Suprapubic skin (tissue), 3 donors: ENCODE data around the gene UBE2J1.

Source experiments
- EP300 ChIP-seq: sonication (generic); formaldehyde crosslinking; IDR thresholded peaks from one replicate; pipeline ENCODE4 v1.6.1; 2017; ENCODE audit warnings: antibody characterized with exemption
- POLR2A ChIP-seq, 2 donors: fragments of 450-650 bp; IDR thresholded peaks; one replicate each; pipeline ENCODE4 v1.6.1; 2017; ENCODE audit warnings: antibody characterized with exemption in 2 of 2, mild to moderate bottlenecking in 2 of 2, moderate library complexity in 2 of 2
- TF ChIP-seq, protein P1 (sequence below), 2 donors: fragments of 200-600 bp in 1 of 2; fragments of 450-650 bp in 1 of 2; sonication (generic) in 1 of 2; IDR thresholded peaks; one replicate each; pipeline ENCODE4 v1.5.1; 2016 to 2019; ENCODE audit warnings: antibody characterized with exemption in 2 of 2, mild to moderate bottlenecking in 1 of 2, moderate library complexity in 1 of 2

DNA sequence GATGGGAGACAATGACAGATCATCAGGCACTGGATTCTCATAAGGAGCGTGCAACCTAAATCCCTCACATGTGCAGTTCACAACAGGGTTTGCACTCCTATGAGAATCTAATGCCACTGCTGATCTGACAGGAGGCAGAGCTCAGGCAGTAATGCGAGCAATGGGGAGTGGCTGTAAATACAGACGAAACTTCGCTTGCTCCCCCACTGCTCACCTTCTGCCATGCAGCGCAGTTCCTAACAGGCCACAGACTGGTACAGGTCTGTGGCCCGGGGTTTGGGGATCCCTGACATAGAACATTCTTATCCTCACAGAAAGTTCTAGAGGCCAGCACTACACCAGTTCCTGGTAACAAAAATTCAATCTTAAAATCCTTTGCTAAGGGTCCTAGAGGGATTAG lies 36.3 kb upstream of the UBE2J1 start:
- TF ChIP-seq, protein P1, sequence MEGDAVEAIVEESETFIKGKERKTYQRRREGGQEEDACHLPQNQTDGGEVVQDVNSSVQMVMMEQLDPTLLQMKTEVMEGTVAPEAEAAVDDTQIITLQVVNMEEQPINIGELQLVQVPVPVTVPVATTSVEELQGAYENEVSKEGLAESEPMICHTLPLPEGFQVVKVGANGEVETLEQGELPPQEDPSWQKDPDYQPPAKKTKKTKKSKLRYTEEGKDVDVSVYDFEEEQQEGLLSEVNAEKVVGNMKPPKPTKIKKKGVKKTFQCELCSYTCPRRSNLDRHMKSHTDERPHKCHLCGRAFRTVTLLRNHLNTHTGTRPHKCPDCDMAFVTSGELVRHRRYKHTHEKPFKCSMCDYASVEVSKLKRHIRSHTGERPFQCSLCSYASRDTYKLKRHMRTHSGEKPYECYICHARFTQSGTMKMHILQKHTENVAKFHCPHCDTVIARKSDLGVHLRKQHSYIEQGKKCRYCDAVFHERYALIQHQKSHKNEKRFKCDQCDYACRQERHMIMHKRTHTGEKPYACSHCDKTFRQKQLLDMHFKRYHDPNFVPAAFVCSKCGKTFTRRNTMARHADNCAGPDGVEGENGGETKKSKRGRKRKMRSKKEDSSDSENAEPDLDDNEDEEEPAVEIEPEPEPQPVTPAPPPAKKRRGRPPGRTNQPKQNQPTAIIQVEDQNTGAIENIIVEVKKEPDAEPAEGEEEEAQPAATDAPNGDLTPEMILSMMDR (IDR thresholded peaks at IDR 0.05), result no peak
- TF ChIP-seq POLR2A (IDR thresholded peaks at IDR 0.05) (no peak), EP300 (no peak)
